ENCODE measurements around the gene EPHA1.

EPHA1 gene

GRCh38 chr7:143361552-143362130, 47.0 kb downstream of the EPHA1 start:
- Histone ChIP-seq H3K27me3 (ENCODE audit: low read depth, low read length) (peaks cover 15% of the 10 kb centered on the region), H3K4me1 (ENCODE audit: control insufficient read depth in 1 of 2, insufficient read depth in 2 of 2, low read length in 2 of 2) (peaks cover 0 to 12% of the 10 kb centered on the region in 2 donors), H3K36me3 (ENCODE audit: control insufficient read depth in 1 of 2, insufficient read depth in 2 of 2, low read length in 2 of 2) (no peaks in the 10 kb centered on the region), H3K4me3 (ENCODE audit: low read depth in 1 of 2, low read length in 2 of 2) (peak overlapping the region; percentile 7 to 77), H3K9me3 (ENCODE audit: control insufficient read depth in 1 of 2, low read length in 2 of 2) (no peaks in the 10 kb centered on the region), H3K27ac (ENCODE audit: low read length) (no peak overlapping the region)

GRCh38 chr7:143360788-143361551, 47.7 kb downstream of the EPHA1 start:
- H3K4me3 ChIP-seq (ENCODE audit: low read depth in 1 of 2, low read length in 2 of 2): peak overlapping the region in 1 of 2 donors; percentile 7
- H3K27me3 ChIP-seq (ENCODE audit: low read depth, low read length): peaks cover 15% of the 10 kb centered on the region
- peaks cover 0 to 12% of the 10 kb centered on the region in 2 donors for H3K4me1 ChIP-seq (ENCODE audit: control insufficient read depth in 1 of 2, insufficient read depth in 2 of 2, low read length in 2 of 2)
- H3K9me3 ChIP-seq (ENCODE audit: control insufficient read depth in 1 of 2, low read length in 2 of 2): no peaks in the 10 kb centered on the region
- H3K27ac ChIP-seq (ENCODE audit: low read length): no peak overlapping the region
- no peaks in the 10 kb centered on the region for H3K36me3 ChIP-seq (ENCODE audit: control insufficient read depth in 1 of 2, insufficient read depth in 2 of 2, low read length in 2 of 2)

GRCh38 chr7:143359771-143360353, 48.8 kb downstream of the EPHA1 start:
- Histone ChIP-seq H3K9me3 (ENCODE audit: control insufficient read depth in 1 of 2, low read length in 2 of 2) (no peaks in the 10 kb centered on the region), H3K27ac (ENCODE audit: low read length) (no peak overlapping the region), H3K36me3 (ENCODE audit: control insufficient read depth in 1 of 2, insufficient read depth in 2 of 2, low read length in 2 of 2) (no peaks in the 10 kb centered on the region), H3K27me3 (ENCODE audit: low read depth, low read length) (peaks cover 15% of the 10 kb centered on the region), H3K4me1 (ENCODE audit: control insufficient read depth in 1 of 2, insufficient read depth in 2 of 2, low read length in 2 of 2) (peaks cover 0 to 12% of the 10 kb centered on the region in 2 donors), H3K4me3 (ENCODE audit: low read depth in 1 of 2, low read length in 2 of 2) (no peak overlapping the region)

GRCh38 chr7:143358626-143359025, 50.0 kb downstream of the EPHA1 start:
- H3K27me3 ChIP-seq (ENCODE audit: low read depth, low read length): peaks cover 13% of the 10 kb centered on the region
- H3K36me3 ChIP-seq (ENCODE audit: control insufficient read depth in 1 of 2, insufficient read depth in 2 of 2, low read length in 2 of 2): no peaks in the 10 kb centered on the region
- no peak overlapping the region for H3K4me3 ChIP-seq (ENCODE audit: low read depth in 1 of 2, low read length in 2 of 2)
- H3K9me3 ChIP-seq (ENCODE audit: control insufficient read depth in 1 of 2, low read length in 2 of 2): no peaks in the 10 kb centered on the region
- no peak overlapping the region for H3K27ac ChIP-seq (ENCODE audit: low read length)
- peaks cover 0 to 12% of the 10 kb centered on the region in 2 donors for H3K4me1 ChIP-seq (ENCODE audit: control insufficient read depth in 1 of 2, insufficient read depth in 2 of 2, low read length in 2 of 2)

GRCh38 chr7:143356414-143357050, 52.1 kb downstream of the EPHA1 start:
- H3K27ac ChIP-seq (ENCODE audit: low read length): no peak overlapping the region
- H3K36me3 ChIP-seq (ENCODE audit: control insufficient read depth in 1 of 2, insufficient read depth in 2 of 2, low read length in 2 of 2): no peaks in the 10 kb centered on the region
- no peak overlapping the region for H3K4me3 ChIP-seq (ENCODE audit: low read depth in 1 of 2, low read length in 2 of 2)
- H3K9me3 ChIP-seq (ENCODE audit: control insufficient read depth in 1 of 2, low read length in 2 of 2): no peaks in the 10 kb centered on the region
- peaks cover 0 to 5% of the 10 kb centered on the region in 2 donors for H3K4me1 ChIP-seq (ENCODE audit: control insufficient read depth in 1 of 2, insufficient read depth in 2 of 2, low read length in 2 of 2)
- peaks cover 4% of the 10 kb centered on the region for H3K27me3 ChIP-seq (ENCODE audit: low read depth, low read length)

GRCh38 chr7:143355450-143356385, 52.9 kb downstream of the EPHA1 start:
- H3K4me1 ChIP-seq (ENCODE audit: control insufficient read depth in 1 of 2, insufficient read depth in 2 of 2, low read length in 2 of 2): no peaks in the 10 kb centered on the region
- H3K36me3 ChIP-seq (ENCODE audit: control insufficient read depth in 1 of 2, insufficient read depth in 2 of 2, low read length in 2 of 2): no peaks in the 10 kb centered on the region
- H3K4me3 ChIP-seq (ENCODE audit: low read depth in 1 of 2, low read length in 2 of 2): no peak overlapping the region
- H3K27ac ChIP-seq (ENCODE audit: low read length): no peak overlapping the region
- no peaks in the 10 kb centered on the region for H3K9me3 ChIP-seq (ENCODE audit: control insufficient read depth in 1 of 2, low read length in 2 of 2)
- peaks cover 4% of the 10 kb centered on the region for H3K27me3 ChIP-seq (ENCODE audit: low read depth, low read length)

GRCh38 chr7:143354965-143355364, 53.7 kb downstream of the EPHA1 start:
- Histone ChIP-seq H3K4me3 (ENCODE audit: low read depth in 1 of 2, low read length in 2 of 2) (no peak overlapping the region), H3K27me3 (ENCODE audit: low read depth, low read length) (peaks cover 4% of the 10 kb centered on the region), H3K27ac (ENCODE audit: low read length) (no peak overlapping the region), H3K36me3 (ENCODE audit: control insufficient read depth in 1 of 2, insufficient read depth in 2 of 2, low read length in 2 of 2) (no peaks in the 10 kb centered on the region), H3K4me1 (ENCODE audit: control insufficient read depth in 1 of 2, insufficient read depth in 2 of 2, low read length in 2 of 2) (no peaks in the 10 kb centered on the region), H3K9me3 (ENCODE audit: control insufficient read depth in 1 of 2, low read length in 2 of 2) (no peaks in the 10 kb centered on the region)

GRCh38 chr7:143354376-143354775, 54.3 kb downstream of the EPHA1 start:
- no peak overlapping the region for H3K27ac ChIP-seq (ENCODE audit: low read length)
- H3K4me1 ChIP-seq (ENCODE audit: control insufficient read depth in 1 of 2, insufficient read depth in 2 of 2, low read length in 2 of 2): no peaks in the 10 kb centered on the region
- no peaks in the 10 kb centered on the region for H3K9me3 ChIP-seq (ENCODE audit: control insufficient read depth in 1 of 2, low read length in 2 of 2)
- H3K36me3 ChIP-seq (ENCODE audit: control insufficient read depth in 1 of 2, insufficient read depth in 2 of 2, low read length in 2 of 2): no peaks in the 10 kb centered on the region
- H3K27me3 ChIP-seq (ENCODE audit: low read depth, low read length): peaks cover 1% of the 10 kb centered on the region
- H3K4me3 ChIP-seq (ENCODE audit: low read depth in 1 of 2, low read length in 2 of 2): no peak overlapping the region

GRCh38 chr7:143352531-143353002, 56.1 kb downstream of the EPHA1 start:
- no peaks in the 10 kb centered on the region for H3K27me3 ChIP-seq (ENCODE audit: low read depth, low read length)
- H3K4me1 ChIP-seq (ENCODE audit: control insufficient read depth in 1 of 2, insufficient read depth in 2 of 2, low read length in 2 of 2): no peaks in the 10 kb centered on the region
- H3K9me3 ChIP-seq (ENCODE audit: control insufficient read depth in 1 of 2, low read length in 2 of 2): no peaks in the 10 kb centered on the region
- H3K27ac ChIP-seq (ENCODE audit: low read length): no peak overlapping the region
- H3K4me3 ChIP-seq (ENCODE audit: low read depth in 1 of 2, low read length in 2 of 2): no peak overlapping the region
- no peaks in the 10 kb centered on the region for H3K36me3 ChIP-seq (ENCODE audit: control insufficient read depth in 1 of 2, insufficient read depth in 2 of 2, low read length in 2 of 2)

GRCh38 chr7:143351574-143351973, 57.1 kb downstream of the EPHA1 start:
- no peaks in the 10 kb centered on the region for H3K4me1 ChIP-seq (ENCODE audit: control insufficient read depth in 1 of 2, insufficient read depth in 2 of 2, low read length in 2 of 2)
- no peak overlapping the region for H3K4me3 ChIP-seq (ENCODE audit: low read depth in 1 of 2, low read length in 2 of 2)
- H3K27ac ChIP-seq (ENCODE audit: low read length): no peak overlapping the region
- no peaks in the 10 kb centered on the region for H3K27me3 ChIP-seq (ENCODE audit: low read depth, low read length)
- H3K36me3 ChIP-seq (ENCODE audit: control insufficient read depth in 1 of 2, insufficient read depth in 2 of 2, low read length in 2 of 2): no peaks in the 10 kb centered on the region
- no peaks in the 10 kb centered on the region for H3K9me3 ChIP-seq (ENCODE audit: control insufficient read depth in 1 of 2, low read length in 2 of 2)

Measured in muscle layer of duodenum (tissue), 2 donors.